WTC11 (cell line): ENCODE results near the gene GNAZ.

Experiments
- ARID4B ChIP-seq: sonication (generic); formaldehyde crosslinking; IDR thresholded peaks from 2 replicates; pipeline ENCODE4 v1.8.0; 2023; ENCODE audit warnings: missing genetic modification reagents, mild to moderate bottlenecking, borderline replicate concordance
- ATF2 ChIP-seq: sonication (generic); formaldehyde crosslinking; IDR thresholded peaks from 2 replicates; pipeline ENCODE4 v1.8.1; 2022; ENCODE audit warnings: low read depth, missing genetic modification reagents, borderline replicate concordance
- ATF3 ChIP-seq: sonication (generic); formaldehyde crosslinking; conservative IDR thresholded peaks from 2 replicates; pipeline ENCODE4 v1.8.1; 2022; ENCODE audit warnings: mild to moderate bottlenecking, missing genetic modification reagents
- ESRRA ChIP-seq: sonication (generic); formaldehyde crosslinking; IDR thresholded peaks from 2 replicates; pipeline ENCODE4 v1.8.1; 2022; ENCODE audit warnings: mild to moderate bottlenecking, missing genetic modification reagents, borderline replicate concordance
- GABPB1 ChIP-seq: sonication (generic); formaldehyde crosslinking; IDR thresholded peaks from 2 replicates; pipeline ENCODE4 v1.8.1; 2023; ENCODE audit warnings: mild to moderate bottlenecking, missing genetic modification reagents
- GRHL2 ChIP-seq: fragments of 250-450 bp; sonication (Bioruptor Pico); IDR thresholded peaks from 2 replicates; pipeline ENCODE4 v1.8.0; 2022; ENCODE audit warnings: mild to moderate bottlenecking, moderate library complexity; ENCODE audit not compliant: insufficient replicate concordance, severe bottlenecking
- IRF2 ChIP-seq: sonication (generic); formaldehyde crosslinking; IDR thresholded peaks from 2 replicates; pipeline ENCODE4 v1.8.0; 2022; ENCODE audit warnings: low read depth, missing genetic modification reagents, borderline replicate concordance
- KAT7 ChIP-seq: sonication (generic); formaldehyde crosslinking; IDR thresholded peaks from 2 replicates; pipeline ENCODE4 v1.8.1; 2023; ENCODE audit warnings: missing genetic modification reagents, mild to moderate bottlenecking, borderline replicate concordance
- ZNF416 ChIP-seq: fragments of 250-450 bp; sonication (Bioruptor Pico); IDR thresholded peaks from 2 replicates; pipeline ENCODE4 v1.9.0; 2021; ENCODE audit warnings: mild to moderate bottlenecking, inconsistent platforms
- TF ChIP-seq, protein P1 (sequence below): fragments of 200-600 bp; IDR thresholded peaks from 2 replicates; pipeline ENCODE4 v1.8.0; 2022; ENCODE audit warnings: antibody characterized with exemption

- TF ChIP-seq, protein P1, sequence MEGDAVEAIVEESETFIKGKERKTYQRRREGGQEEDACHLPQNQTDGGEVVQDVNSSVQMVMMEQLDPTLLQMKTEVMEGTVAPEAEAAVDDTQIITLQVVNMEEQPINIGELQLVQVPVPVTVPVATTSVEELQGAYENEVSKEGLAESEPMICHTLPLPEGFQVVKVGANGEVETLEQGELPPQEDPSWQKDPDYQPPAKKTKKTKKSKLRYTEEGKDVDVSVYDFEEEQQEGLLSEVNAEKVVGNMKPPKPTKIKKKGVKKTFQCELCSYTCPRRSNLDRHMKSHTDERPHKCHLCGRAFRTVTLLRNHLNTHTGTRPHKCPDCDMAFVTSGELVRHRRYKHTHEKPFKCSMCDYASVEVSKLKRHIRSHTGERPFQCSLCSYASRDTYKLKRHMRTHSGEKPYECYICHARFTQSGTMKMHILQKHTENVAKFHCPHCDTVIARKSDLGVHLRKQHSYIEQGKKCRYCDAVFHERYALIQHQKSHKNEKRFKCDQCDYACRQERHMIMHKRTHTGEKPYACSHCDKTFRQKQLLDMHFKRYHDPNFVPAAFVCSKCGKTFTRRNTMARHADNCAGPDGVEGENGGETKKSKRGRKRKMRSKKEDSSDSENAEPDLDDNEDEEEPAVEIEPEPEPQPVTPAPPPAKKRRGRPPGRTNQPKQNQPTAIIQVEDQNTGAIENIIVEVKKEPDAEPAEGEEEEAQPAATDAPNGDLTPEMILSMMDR, result no peak
- no peak for TF ChIP-seq ATF3
- no peak for TF ChIP-seq IRF2 (CRISPR knock-in tag)
- TF ChIP-seq KAT7 (CRISPR knock-in tag), result no peak
- TF ChIP-seq ATF2, result no peak
- no peak for TF ChIP-seq ESRRA (CRISPR knock-in tag)
- TF ChIP-seq ARID4B (CRISPR knock-in tag), result no peak
- TF ChIP-seq GRHL2 (CRISPR knock-in tag), result no peak
- no peak for TF ChIP-seq GABPB1 (CRISPR knock-in tag)
- no peak for TF ChIP-seq ZNF416 (CRISPR knock-in tag)
These were observed 34.1 kb downstream of the GNAZ start for GRCh38 chr22:23104187-23104971.
